GM06990 (cell line): ENCODE measurements around the gene CTNNB1.

Source experiments
- DNase-seq: peaks from one replicate; pipeline ENCODE4 v3.0.0-alpha.2; 2011; ENCODE audit not compliant: insufficient read length; ENCODE audit errors: extremely low read depth
- H3K27me3 ChIP-seq: replicated peaks from 2 replicates; pipeline ENCODE4 v1.6.0; 2011; ENCODE audit warnings: low read length; ENCODE audit not compliant: control insufficient read depth, insufficient read depth
- H3K36me3 ChIP-seq: 2 replicates; pipeline ENCODE4 v1.5.1; 2011; ENCODE audit warnings: low read length; ENCODE audit not compliant: control insufficient read depth, insufficient read depth
- H3K4me3 ChIP-seq: replicated peaks from 2 replicates; pipeline ENCODE4 v1.5.1; 2011; ENCODE audit warnings: low read depth, mild to moderate bottlenecking, control low read depth, low read length
- CTCF ChIP-seq: IDR thresholded peaks from 2 replicates; pipeline ENCODE4 v1.5.1; 2011; ENCODE audit warnings: low read length, control low read depth, mild to moderate bottlenecking, inconsistent platforms; ENCODE audit not compliant: insufficient read depth, poor library complexity, severe bottlenecking

CTNNB1 gene

GRCh38 chr3:41193794-41194539 is 5.3 kb upstream of the CTNNB1 start:
- Histone ChIP-seq H3K27me3 (no peaks in the 10 kb centered on the region), H3K4me3 (no peak overlapping the region), H3K36me3 (no peaks in the 10 kb centered on the region)
- DNase-seq, result no peak
- no peak for TF ChIP-seq CTCF

- Histone ChIP-seq H3K27me3 (no peaks in the 10 kb centered on the region), H3K36me3 (no peaks in the 10 kb centered on the region), H3K4me3 (no peak overlapping the region)
- TF ChIP-seq CTCF, result no peak
- DNase-seq, result no peak
Measured at GRCh38 chr3:41194701-41195100, 4.6 kb upstream of the CTNNB1 start.

GRCh38 chr3:41195946-41196345 is 3.4 kb upstream of the CTNNB1 start:
- no peaks in the 10 kb centered on the region for H3K27me3 ChIP-seq
- no peak overlapping the region for H3K4me3 ChIP-seq
- TF ChIP-seq CTCF, result no peak
- DNase-seq, result no peak
- H3K36me3 ChIP-seq, result no peaks in the 10 kb centered on the region

GRCh38 chr3:41196499-41197410 is 2.5 kb upstream of the CTNNB1 start:
- H3K27me3 ChIP-seq, result no peaks in the 10 kb centered on the region
- H3K36me3 ChIP-seq, result no peaks in the 10 kb centered on the region
- TF ChIP-seq CTCF, result no peak
- H3K4me3 ChIP-seq, result no peak overlapping the region
- no peak for DNase-seq

GRCh38 chr3:41198046-41198445 is 1.3 kb upstream of the CTNNB1 start:
- Histone ChIP-seq H3K36me3 (no peaks in the 10 kb centered on the region), H3K4me3 (no peak overlapping the region), H3K27me3 (no peaks in the 10 kb centered on the region)
- no peak for DNase-seq
- TF ChIP-seq CTCF, result no peak
